ENCODE data around the gene DYNLT4. TPM values are rescaled to one million over a fixed set of nuclear protein-coding genes. Genes with fewer than 3 reads are reported as not detected.

The DYNLT4 gene
- total RNA-seq, 1 experiment from 2014 or later: not detected

DNA sequence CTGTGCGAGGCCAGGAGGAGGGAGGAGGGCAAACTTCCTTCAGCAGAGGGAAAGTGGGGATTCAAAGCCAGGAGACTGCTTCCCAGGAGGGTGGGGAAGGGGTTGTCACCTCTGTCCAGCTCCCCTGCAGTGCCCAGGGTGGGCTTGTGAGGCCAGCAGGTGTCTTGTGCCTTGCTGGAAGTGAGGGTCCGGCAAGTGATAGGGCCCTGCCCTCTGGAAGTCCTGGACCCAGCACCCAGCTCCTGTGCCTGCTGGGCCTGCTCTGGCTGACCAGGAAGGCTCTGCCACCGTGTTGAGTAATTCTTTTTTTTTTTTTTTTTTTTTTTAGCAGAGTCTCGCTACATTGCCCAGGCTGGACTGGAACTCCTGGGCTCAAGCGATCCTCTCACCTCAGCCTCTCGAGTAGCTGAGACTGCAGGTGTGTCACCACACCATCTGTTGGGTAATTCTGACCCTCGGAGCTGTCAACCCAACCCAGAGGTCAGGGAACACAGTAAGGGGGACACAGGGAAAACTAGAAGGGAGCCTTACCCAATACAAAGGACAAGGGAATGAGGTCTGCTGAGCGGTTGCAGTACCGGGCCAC lies 20.2 kb downstream of the DYNLT4 start:
- no peaks in the 10 kb centered on the region for H3K27me3 Mint-ChIP-seq (ENCODE audit: insufficient read depth, unreplicated experiment)
- Histone ChIP-seq H3K9me3 (no peaks in the 10 kb centered on the region), H3K4me1 (no peaks in the 10 kb centered on the region), H3K27me3 (replicated peaks; ENCODE audit: control insufficient read depth, insufficient read depth, low read length) (no peaks in the 10 kb centered on the region), H3K4me3 (ENCODE audit: low read depth, low read length) (no peak overlapping the region), H3K36me3 (ENCODE audit: control insufficient read depth, insufficient read depth, low read length) (no peaks in the 10 kb centered on the region)
- TF ChIP-seq, protein P1, sequence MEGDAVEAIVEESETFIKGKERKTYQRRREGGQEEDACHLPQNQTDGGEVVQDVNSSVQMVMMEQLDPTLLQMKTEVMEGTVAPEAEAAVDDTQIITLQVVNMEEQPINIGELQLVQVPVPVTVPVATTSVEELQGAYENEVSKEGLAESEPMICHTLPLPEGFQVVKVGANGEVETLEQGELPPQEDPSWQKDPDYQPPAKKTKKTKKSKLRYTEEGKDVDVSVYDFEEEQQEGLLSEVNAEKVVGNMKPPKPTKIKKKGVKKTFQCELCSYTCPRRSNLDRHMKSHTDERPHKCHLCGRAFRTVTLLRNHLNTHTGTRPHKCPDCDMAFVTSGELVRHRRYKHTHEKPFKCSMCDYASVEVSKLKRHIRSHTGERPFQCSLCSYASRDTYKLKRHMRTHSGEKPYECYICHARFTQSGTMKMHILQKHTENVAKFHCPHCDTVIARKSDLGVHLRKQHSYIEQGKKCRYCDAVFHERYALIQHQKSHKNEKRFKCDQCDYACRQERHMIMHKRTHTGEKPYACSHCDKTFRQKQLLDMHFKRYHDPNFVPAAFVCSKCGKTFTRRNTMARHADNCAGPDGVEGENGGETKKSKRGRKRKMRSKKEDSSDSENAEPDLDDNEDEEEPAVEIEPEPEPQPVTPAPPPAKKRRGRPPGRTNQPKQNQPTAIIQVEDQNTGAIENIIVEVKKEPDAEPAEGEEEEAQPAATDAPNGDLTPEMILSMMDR (IDR thresholded peaks at IDR 0.05; ENCODE audit: insufficient read depth in 1 of 2, low read depth in 1 of 2, low read length in 1 of 2, severe bottlenecking in 1 of 2, unreplicated experiment in 1 of 2): no peak
- H3K9me3 Mint-ChIP-seq (ENCODE audit: unreplicated experiment): no peaks in the 10 kb centered on the region
- POLR2A ChIA-PET: interaction anchor here (0.5 to 0.6 kb wide), 2 partner anchors 11 to 516 kb away, joined by 3 to 8 read pairs; partner anchors contain the start of gene RPS8
- no TSS peak for BruUV-seq (replicated peaks)
- H3K4me3 Mint-ChIP-seq (ENCODE audit: unreplicated experiment): no peak overlapping the region
- intact Hi-C loops (cut with micrococcal nuclease; ENCODE audit: unreplicated experiment): no loop called here
- no peak for DNase-seq
- H3K36me3 Mint-ChIP-seq (ENCODE audit: insufficient read depth, unreplicated experiment): peaks cover 10% of the 10 kb centered on the region
- H3K27ac Mint-ChIP-seq (ENCODE audit: unreplicated experiment): no peak overlapping the region
- CTCF ChIA-PET: no interaction called here
- no peaks in the 10 kb centered on the region for H3K4me1 Mint-ChIP-seq (ENCODE audit: low read depth, unreplicated experiment)

DNA sequence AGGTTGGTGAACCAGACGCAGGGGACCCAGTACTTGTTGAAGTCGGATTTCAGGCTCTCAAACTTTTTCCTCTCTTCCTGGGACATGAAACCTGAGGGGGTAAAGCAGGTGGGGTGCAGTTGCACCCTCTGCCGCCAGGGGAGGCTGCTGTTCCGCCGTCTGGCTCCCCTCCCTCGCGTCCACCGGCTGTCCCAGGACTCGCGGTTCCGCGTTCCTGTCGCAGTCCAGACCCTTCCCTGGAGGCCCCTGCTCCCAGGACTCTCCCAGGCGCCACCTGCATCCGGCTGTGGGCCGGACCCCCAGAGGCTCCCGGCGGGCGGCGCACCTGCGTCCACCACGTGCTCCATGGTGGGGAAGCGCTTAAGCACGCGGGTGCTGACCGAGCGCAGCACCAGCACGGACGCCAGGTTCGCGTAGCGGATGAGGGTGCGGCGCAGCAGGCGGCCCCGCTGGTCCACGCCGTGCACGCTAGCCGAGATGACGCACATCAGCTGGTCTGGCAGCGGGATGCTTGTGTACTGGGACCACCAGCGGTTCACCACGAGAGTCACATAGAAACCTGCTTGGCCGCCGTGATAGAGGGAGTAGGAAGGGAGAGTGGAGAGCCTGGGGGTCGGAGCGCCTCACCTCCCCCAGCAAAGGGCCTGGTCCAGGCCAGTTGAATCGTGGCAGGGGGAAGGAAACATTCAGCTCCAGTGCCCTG lies 20.9 kb downstream of the DYNLT4 start:
- Histone ChIP-seq H3K9me3 (no peaks in the 10 kb centered on the region), H3K36me3 (ENCODE audit: control insufficient read depth, insufficient read depth, low read length) (no peaks in the 10 kb centered on the region), H3K4me3 (ENCODE audit: low read depth, low read length) (no peak overlapping the region), H3K27me3 (replicated peaks; ENCODE audit: control insufficient read depth, insufficient read depth, low read length) (no peaks in the 10 kb centered on the region), H3K4me1 (no peaks in the 10 kb centered on the region)
- no TSS peak for BruUV-seq (replicated peaks)
- ChIA-PET CTCF (no interaction called here), POLR2A (interaction anchor here (0.5 to 0.6 kb wide), 2 partner anchors 11 to 517 kb away, joined by 3 to 8 read pairs; partner anchors contain the start of gene RPS8)
- Mint-ChIP-seq H3K27me3 (ENCODE audit: insufficient read depth, unreplicated experiment) (no peaks in the 10 kb centered on the region), H3K27ac (ENCODE audit: unreplicated experiment) (no peak overlapping the region), H3K4me1 (ENCODE audit: low read depth, unreplicated experiment) (no peaks in the 10 kb centered on the region), H3K4me3 (ENCODE audit: unreplicated experiment) (no peak overlapping the region), H3K36me3 (ENCODE audit: insufficient read depth, unreplicated experiment) (peaks cover 17% of the 10 kb centered on the region), H3K9me3 (ENCODE audit: unreplicated experiment) (no peaks in the 10 kb centered on the region)
- peak in 1 of 2 experiments; percentile 49 for DNase-seq
- intact Hi-C loops (cut with micrococcal nuclease; ENCODE audit: unreplicated experiment): no loop called here
- TF ChIP-seq, protein P1 (IDR thresholded peaks at IDR 0.05; ENCODE audit: insufficient read depth in 1 of 2, low read depth in 1 of 2, low read length in 1 of 2, severe bottlenecking in 1 of 2, unreplicated experiment in 1 of 2): peak; percentile 56 to 57

DNA sequence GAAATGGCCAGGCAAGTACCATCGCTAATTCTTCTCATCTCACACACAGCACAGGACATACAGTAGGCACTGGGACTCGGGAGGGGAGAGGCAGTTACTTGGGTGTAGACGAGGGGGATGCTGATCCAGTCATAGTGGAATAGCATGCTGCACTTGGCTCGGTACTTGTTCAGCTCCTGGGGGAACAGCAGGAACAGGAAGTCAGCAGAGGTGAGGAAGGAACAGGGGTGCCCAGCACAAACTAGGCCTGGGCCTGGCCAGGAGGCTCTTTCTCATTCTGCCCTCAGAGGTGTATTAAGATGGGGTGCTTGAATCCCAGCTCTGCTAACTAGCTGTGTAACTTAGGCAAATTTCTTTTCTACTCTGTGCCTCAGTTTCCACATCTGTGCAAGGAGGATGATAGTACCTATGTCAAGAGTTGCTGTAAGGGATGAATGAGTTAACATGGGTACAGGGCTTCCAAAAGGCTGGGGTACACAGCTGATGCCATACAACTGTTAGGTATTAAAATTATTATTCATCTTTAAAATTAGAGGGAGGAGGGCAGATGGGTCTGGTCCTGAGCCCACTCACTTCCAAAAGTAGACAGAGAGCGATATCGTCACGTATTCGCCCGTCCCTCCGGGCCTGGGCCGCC lies 21.5 kb downstream of the DYNLT4 start:
- no TSS peak for BruUV-seq (replicated peaks)
- Histone ChIP-seq H3K4me3 (ENCODE audit: low read depth, low read length) (no peak overlapping the region), H3K9me3 (no peaks in the 10 kb centered on the region), H3K4me1 (no peaks in the 10 kb centered on the region), H3K27me3 (replicated peaks; ENCODE audit: control insufficient read depth, insufficient read depth, low read length) (no peaks in the 10 kb centered on the region), H3K36me3 (ENCODE audit: control insufficient read depth, insufficient read depth, low read length) (no peaks in the 10 kb centered on the region)
- DNase-seq: no peak
- ChIA-PET POLR2A (no interaction called here), CTCF (no interaction called here)
- H3K4me1 Mint-ChIP-seq (ENCODE audit: low read depth, unreplicated experiment): no peaks in the 10 kb centered on the region
- intact Hi-C loops (cut with micrococcal nuclease; ENCODE audit: unreplicated experiment): no loop called here
- H3K4me3 Mint-ChIP-seq (ENCODE audit: unreplicated experiment): no peak overlapping the region
- TF ChIP-seq, protein P1 (IDR thresholded peaks at IDR 0.05; ENCODE audit: insufficient read depth in 1 of 2, low read depth in 1 of 2, low read length in 1 of 2, severe bottlenecking in 1 of 2, unreplicated experiment in 1 of 2): no peak
- H3K9me3 Mint-ChIP-seq (ENCODE audit: unreplicated experiment): no peaks in the 10 kb centered on the region
- no peak overlapping the region for H3K27ac Mint-ChIP-seq (ENCODE audit: unreplicated experiment)
- H3K27me3 Mint-ChIP-seq (ENCODE audit: insufficient read depth, unreplicated experiment): no peaks in the 10 kb centered on the region
- peaks cover 24% of the 10 kb centered on the region for H3K36me3 Mint-ChIP-seq (ENCODE audit: insufficient read depth, unreplicated experiment)

All from Caco-2 (cell line).